ENCODE measurements around the gene MGAT4D.

Gene MGAT4D

DNA sequence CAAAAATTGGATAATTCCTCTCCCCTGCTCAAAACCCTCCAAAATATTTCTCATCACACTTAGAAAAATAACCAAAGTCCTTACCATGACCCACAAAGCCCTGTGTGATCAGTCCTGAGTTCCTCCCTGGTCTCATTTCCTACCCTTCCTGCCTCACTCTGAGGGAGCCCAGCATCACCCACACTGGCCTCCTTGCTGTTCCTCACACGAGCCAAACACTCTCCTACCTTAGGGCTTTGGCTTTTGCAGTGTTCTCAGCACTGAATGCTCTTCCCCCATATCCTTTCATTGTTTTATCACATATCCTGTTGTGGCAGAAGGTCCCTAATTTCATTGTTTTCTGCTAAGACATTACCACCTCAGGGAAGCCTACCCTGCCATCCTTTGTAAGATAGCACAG is 12.2 kb downstream of the MGAT4D start:
- TF ChIP-seq POLR2AphosphoS5 (IDR thresholded peaks at IDR 0.05; ENCODE audit: low read depth, low read length) (no peak), SIN3A (IDR thresholded peaks at IDR 0.05; ENCODE audit: borderline replicate concordance, insufficient read depth, low read length) (no peak), TAF1 (IDR thresholded peaks at IDR 0.05; ENCODE audit: borderline replicate concordance, insufficient read depth, low read length) (no peak), REST (IDR thresholded peaks at IDR 0.05; ENCODE audit: insufficient read depth in 1 of 2, low read depth in 2 of 2, low read length in 2 of 2) (no peak), FOXP2 (optimal IDR thresholded peaks at IDR 0.05; ENCODE audit: borderline replicate concordance, extremely low read depth, extremely low read length, insufficient read depth) (no peak)

GRCh38 chr4:140483445-140483844 is 14.6 kb downstream of the MGAT4D start:
- TF ChIP-seq REST (IDR thresholded peaks at IDR 0.05; ENCODE audit: insufficient read depth in 1 of 2, low read depth in 2 of 2, low read length in 2 of 2) (no peak), TAF1 (IDR thresholded peaks at IDR 0.05; ENCODE audit: borderline replicate concordance, insufficient read depth, low read length) (no peak), SIN3A (IDR thresholded peaks at IDR 0.05; ENCODE audit: borderline replicate concordance, insufficient read depth, low read length) (no peak), FOXP2 (optimal IDR thresholded peaks at IDR 0.05; ENCODE audit: borderline replicate concordance, extremely low read depth, extremely low read length, insufficient read depth) (no peak)

GRCh38 chr4:140472156-140472555 is 25.9 kb downstream of the MGAT4D start:
- TF ChIP-seq SIN3A (IDR thresholded peaks at IDR 0.05; ENCODE audit: borderline replicate concordance, insufficient read depth, low read length) (no peak), TAF1 (IDR thresholded peaks at IDR 0.05; ENCODE audit: borderline replicate concordance, insufficient read depth, low read length) (no peak), POLR2AphosphoS5 (IDR thresholded peaks at IDR 0.05; ENCODE audit: low read depth, low read length) (no peak), FOXP2 (optimal IDR thresholded peaks at IDR 0.05; ENCODE audit: borderline replicate concordance, extremely low read depth, extremely low read length, insufficient read depth) (no peak)

DNA sequence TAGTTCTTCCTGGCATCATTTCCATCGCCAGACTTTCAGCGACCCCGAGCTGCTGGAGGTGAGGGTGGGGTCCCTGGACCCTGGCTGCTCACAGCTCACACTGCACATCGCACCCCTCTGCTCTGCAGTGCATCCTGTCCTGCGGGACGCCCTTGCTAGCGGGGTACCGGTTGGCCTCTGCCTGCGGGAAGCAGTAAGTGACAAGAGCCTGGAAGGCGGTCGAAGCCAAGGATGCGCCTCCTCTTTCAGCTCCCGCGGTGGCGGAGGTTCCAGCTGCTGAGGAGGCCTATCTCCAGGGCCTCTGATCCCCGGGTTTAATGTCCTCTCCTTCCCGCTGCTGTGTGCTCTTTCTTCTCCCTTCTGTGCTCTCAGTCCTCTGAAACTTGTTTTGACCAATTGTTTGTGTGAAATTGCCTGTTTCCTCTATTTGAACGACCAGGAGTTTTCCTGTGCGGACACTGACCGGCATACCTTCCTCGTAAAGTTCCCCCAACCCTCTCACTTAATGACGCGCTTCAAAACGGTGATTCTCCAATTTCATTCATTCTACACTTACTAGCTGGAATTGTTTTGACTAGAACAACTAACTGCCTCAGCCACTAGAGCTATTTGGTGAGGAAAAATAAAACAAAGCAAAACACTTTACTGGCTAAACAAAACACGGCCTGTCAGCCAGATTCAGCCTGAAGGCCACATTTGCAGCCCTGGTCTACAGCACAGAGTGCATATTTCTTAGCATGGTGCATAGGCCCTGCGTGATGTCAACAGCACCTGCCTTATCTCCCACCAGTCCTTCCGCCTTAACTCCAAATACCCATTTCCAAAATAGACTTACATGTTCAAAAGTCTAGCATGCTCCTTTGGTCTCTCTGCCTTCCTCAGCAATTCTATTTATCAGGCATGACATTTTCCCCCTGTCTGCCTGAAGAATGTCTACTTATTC is 28.0 kb downstream of the MGAT4D start:
- no peak for TF ChIP-seq REST (IDR thresholded peaks at IDR 0.05; ENCODE audit: insufficient read depth in 1 of 2, low read depth in 2 of 2, low read length in 2 of 2)
- TF ChIP-seq SIN3A (IDR thresholded peaks at IDR 0.05; ENCODE audit: borderline replicate concordance, insufficient read depth, low read length) = no peak
- no peak for TF ChIP-seq FOXP2 (optimal IDR thresholded peaks at IDR 0.05; ENCODE audit: borderline replicate concordance, extremely low read depth, extremely low read length, insufficient read depth)
- TF ChIP-seq TAF1 (IDR thresholded peaks at IDR 0.05; ENCODE audit: borderline replicate concordance, insufficient read depth, low read length) = no peak
- TF ChIP-seq POLR2AphosphoS5 (IDR thresholded peaks at IDR 0.05; ENCODE audit: low read depth, low read length) = no peak

GRCh38 chr4:140466146-140466545 is 31.9 kb downstream of the MGAT4D start:
- TF ChIP-seq REST (IDR thresholded peaks at IDR 0.05; ENCODE audit: insufficient read depth in 1 of 2, low read depth in 2 of 2, low read length in 2 of 2) (no peak), SIN3A (IDR thresholded peaks at IDR 0.05; ENCODE audit: borderline replicate concordance, insufficient read depth, low read length) (no peak), TAF1 (IDR thresholded peaks at IDR 0.05; ENCODE audit: borderline replicate concordance, insufficient read depth, low read length) (no peak), FOXP2 (optimal IDR thresholded peaks at IDR 0.05; ENCODE audit: borderline replicate concordance, extremely low read depth, extremely low read length, insufficient read depth) (no peak), POLR2AphosphoS5 (IDR thresholded peaks at IDR 0.05; ENCODE audit: low read depth, low read length) (no peak)
